ENCODE results near the gene LLGL2. TPM values are rescaled to one million over a fixed set of nuclear protein-coding genes. Genes with fewer than 3 reads are reported as not detected.

LLGL2 gene
- total RNA-seq, 1 experiment from 2014 or later: 10.8 TPM

GRCh38 chr17:75521290-75521689, 4.2 kb upstream of the LLGL2 start:
- DNase-seq (ENCODE audit: low spot score): no peak
- peaks cover 11% of the 10 kb centered on the region for H3K36me3 ChIP-seq (ENCODE audit: insufficient read depth, low read length, poor library complexity, severe bottlenecking)
- BruUV-seq (replicated peaks): no TSS peak
- H3K27me3 ChIP-seq (replicated peaks; ENCODE audit: insufficient read depth, low read depth, low read length, poor library complexity): no peaks in the 10 kb centered on the region
- no peak overlapping the region for H3K27ac ChIP-seq (ENCODE audit: low read depth, low read length, poor library complexity, severe bottlenecking)
- TF ChIP-seq CTCF (conservative IDR thresholded peaks at IDR 0.05; ENCODE audit: low read depth, low read length) (no peak), EZH2 (IDR thresholded peaks at IDR 0.05; ENCODE audit: borderline replicate concordance, low read depth, low read length, poor library complexity, severe bottlenecking) (no peak)
- ChIA-PET POLR2A (ENCODE audit: low non-redundant PET) (no interaction called here), CTCF (no interaction called here)
- peaks cover 11% of the 10 kb centered on the region for H3K4me1 ChIP-seq (ENCODE audit: insufficient read depth, low read length, poor library complexity, severe bottlenecking)
- no peak overlapping the region for H3K4me3 ChIP-seq (ENCODE audit: low read depth, low read length, poor library complexity, severe bottlenecking)
- H3K9me3 ChIP-seq (ENCODE audit: low read depth, low read length, poor library complexity, severe bottlenecking): no peaks in the 10 kb centered on the region
- intact Hi-C loops (cut with micrococcal nuclease; ENCODE audit: unreplicated experiment): no loop called here

GRCh38 chr17:75521951-75522727, 3.4 kb upstream of the LLGL2 start:
- no peak for TF ChIP-seq EZH2 (IDR thresholded peaks at IDR 0.05; ENCODE audit: borderline replicate concordance, low read depth, low read length, poor library complexity, severe bottlenecking)
- no peak for TF ChIP-seq CTCF (conservative IDR thresholded peaks at IDR 0.05; ENCODE audit: low read depth, low read length)
- no TSS peak for BruUV-seq (replicated peaks)
- no peak overlapping the region for H3K4me3 ChIP-seq (ENCODE audit: low read depth, low read length, poor library complexity, severe bottlenecking)
- CTCF ChIA-PET: no interaction called here
- peaks cover 11% of the 10 kb centered on the region for H3K36me3 ChIP-seq (ENCODE audit: insufficient read depth, low read length, poor library complexity, severe bottlenecking)
- H3K4me1 ChIP-seq (ENCODE audit: insufficient read depth, low read length, poor library complexity, severe bottlenecking): peaks cover 12% of the 10 kb centered on the region
- POLR2A ChIA-PET (ENCODE audit: low non-redundant PET): no interaction called here
- intact Hi-C loops (cut with micrococcal nuclease; ENCODE audit: unreplicated experiment): no loop called here
- H3K27me3 ChIP-seq (replicated peaks; ENCODE audit: insufficient read depth, low read depth, low read length, poor library complexity): no peaks in the 10 kb centered on the region
- no peaks in the 10 kb centered on the region for H3K9me3 ChIP-seq (ENCODE audit: low read depth, low read length, poor library complexity, severe bottlenecking)
- DNase-seq (ENCODE audit: low spot score): no peak
- no peak overlapping the region for H3K27ac ChIP-seq (ENCODE audit: low read depth, low read length, poor library complexity, severe bottlenecking)

- TF ChIP-seq EZH2 (IDR thresholded peaks at IDR 0.05; ENCODE audit: borderline replicate concordance, low read depth, low read length, poor library complexity, severe bottlenecking): no peak
- TF ChIP-seq CTCF (conservative IDR thresholded peaks at IDR 0.05; ENCODE audit: low read depth, low read length): no peak
- CTCF ChIA-PET: no interaction called here
- no peak overlapping the region for H3K4me3 ChIP-seq (ENCODE audit: low read depth, low read length, poor library complexity, severe bottlenecking)
- intact Hi-C loops (cut with micrococcal nuclease; ENCODE audit: unreplicated experiment): no loop called here
- H3K36me3 ChIP-seq (ENCODE audit: insufficient read depth, low read length, poor library complexity, severe bottlenecking): peaks cover 11% of the 10 kb centered on the region
- H3K27ac ChIP-seq (ENCODE audit: low read depth, low read length, poor library complexity, severe bottlenecking): no peak overlapping the region
- POLR2A ChIA-PET (ENCODE audit: low non-redundant PET): no interaction called here
- peaks cover 12% of the 10 kb centered on the region for H3K4me1 ChIP-seq (ENCODE audit: insufficient read depth, low read length, poor library complexity, severe bottlenecking)
- DNase-seq (ENCODE audit: low spot score): no peak
- no TSS peak for BruUV-seq (replicated peaks)
- no peaks in the 10 kb centered on the region for H3K27me3 ChIP-seq (replicated peaks; ENCODE audit: insufficient read depth, low read depth, low read length, poor library complexity)
- H3K9me3 ChIP-seq (ENCODE audit: low read depth, low read length, poor library complexity, severe bottlenecking): no peaks in the 10 kb centered on the region
Observed at GRCh38 chr17:75523647-75524046, 1.9 kb upstream of the LLGL2 start.

All from A673 (cell line).